Loucy (cell line): Measurements from ENCODE around the gene PRCD.
A peak's percentile ranks its signal among the peaks of the same experiment; 100 is the strongest.

ENCODE experiments used
- H2AFZ ChIP-seq: fragments of 200-600 bp; sonication (generic); 2 replicates; pipeline ENCODE4 v1.6.0; 2016; ENCODE audit warnings: antibody characterized with exemption, mild to moderate bottlenecking, low read length, moderate library complexity
- H3F3A ChIP-seq: fragments of 200-600 bp; 2 replicates; pipeline ENCODE4 v1.6.0; 2016; ENCODE audit warnings: antibody characterized with exemption, low read depth, mild to moderate bottlenecking
- H3K27me3 ChIP-seq: fragments of 200-600 bp; sonication (generic); 2 replicates; pipeline ENCODE4 v1.6.1; 2014; ENCODE audit warnings: low read length, mild to moderate bottlenecking; ENCODE audit not compliant: insufficient read depth, poor library complexity, severe bottlenecking
- H3K36me3 ChIP-seq: fragments of 200-600 bp; sonication (generic); 2 replicates; pipeline ENCODE4 v1.6.1; 2016; ENCODE audit warnings: low read length; ENCODE audit not compliant: insufficient read depth
- H3K4me1 ChIP-seq: fragments of 200-600 bp; sonication (generic); 2 replicates; pipeline ENCODE4 v1.5.1; 2014; ENCODE audit warnings: low read length, mild to moderate bottlenecking; ENCODE audit not compliant: insufficient read depth, poor library complexity, severe bottlenecking
- H3K4me2 ChIP-seq: fragments of 200-600 bp; sonication (generic); 2 replicates; pipeline ENCODE4 v1.6.0; 2014; ENCODE audit warnings: antibody characterized with exemption, low read length, low read depth, mild to moderate bottlenecking; ENCODE audit not compliant: poor library complexity, severe bottlenecking
- H3K4me3 ChIP-seq: fragments of 200-600 bp; sonication (generic); 2 replicates; pipeline ENCODE4 v1.5.1; 2014; ENCODE audit warnings: low read length, mild to moderate bottlenecking, mixed read lengths; ENCODE audit not compliant: poor library complexity, severe bottlenecking
- H3K79me2 ChIP-seq: fragments of 200-600 bp; sonication (generic); 2 replicates; pipeline ENCODE4 v1.6.1; 2014; ENCODE audit warnings: low read length; ENCODE audit not compliant: insufficient read depth
- H3K9ac ChIP-seq: fragments of 200-600 bp; sonication (generic); 2 replicates; pipeline ENCODE4 v1.6.0; 2014; ENCODE audit warnings: mild to moderate bottlenecking, low read depth, low read length, moderate library complexity; ENCODE audit not compliant: poor library complexity, severe bottlenecking
- H3K9me2 ChIP-seq: fragments of 200-600 bp; sonication (generic); replicated peaks from 2 replicates; pipeline ENCODE4 v1.6.1; 2016; ENCODE audit warnings: low read depth, low read length, mixed read lengths
- H3K9me3 ChIP-seq: fragments of 200-600 bp; sonication (generic); 2 replicates; pipeline ENCODE4 v1.6.1; 2014; ENCODE audit warnings: mild to moderate bottlenecking, antibody characterized with exemption, low read length, low read depth; ENCODE audit not compliant: insufficient read depth
- H4K20me1 ChIP-seq: fragments of 200-600 bp; sonication (generic); 2 replicates; pipeline ENCODE4 v1.6.0; 2014; ENCODE audit warnings: antibody characterized with exemption, low read length, mild to moderate bottlenecking; ENCODE audit not compliant: insufficient read depth, poor library complexity, severe bottlenecking
- EZH2phosphoT487 ChIP-seq: fragments of 200-600 bp; IDR thresholded peaks from 2 replicates; pipeline ENCODE4 v1.6.1; 2018; ENCODE audit warnings: antibody characterized with exemption, mild to moderate bottlenecking, moderate library complexity, borderline replicate concordance
- TF ChIP-seq, protein P1 (sequence below): fragments of 200-600 bp; sonication (generic); conservative IDR thresholded peaks from 2 replicates; pipeline ENCODE4 v1.5.1; 2014; ENCODE audit warnings: mild to moderate bottlenecking, antibody characterized with exemption, low read length

The PRCD gene

GRCh38 chr17:76579281-76579680 is 39.4 kb downstream of the PRCD start:
- H4K20me1 ChIP-seq: no peaks in the 10 kb centered on the region
- H3K36me3 ChIP-seq: no peaks in the 10 kb centered on the region
- no peak overlapping the region for H3K9ac ChIP-seq
- peak overlapping the region; percentile 23; the same call in 1 of the 2 replicates for H2AFZ ChIP-seq
- TF ChIP-seq, protein P1, sequence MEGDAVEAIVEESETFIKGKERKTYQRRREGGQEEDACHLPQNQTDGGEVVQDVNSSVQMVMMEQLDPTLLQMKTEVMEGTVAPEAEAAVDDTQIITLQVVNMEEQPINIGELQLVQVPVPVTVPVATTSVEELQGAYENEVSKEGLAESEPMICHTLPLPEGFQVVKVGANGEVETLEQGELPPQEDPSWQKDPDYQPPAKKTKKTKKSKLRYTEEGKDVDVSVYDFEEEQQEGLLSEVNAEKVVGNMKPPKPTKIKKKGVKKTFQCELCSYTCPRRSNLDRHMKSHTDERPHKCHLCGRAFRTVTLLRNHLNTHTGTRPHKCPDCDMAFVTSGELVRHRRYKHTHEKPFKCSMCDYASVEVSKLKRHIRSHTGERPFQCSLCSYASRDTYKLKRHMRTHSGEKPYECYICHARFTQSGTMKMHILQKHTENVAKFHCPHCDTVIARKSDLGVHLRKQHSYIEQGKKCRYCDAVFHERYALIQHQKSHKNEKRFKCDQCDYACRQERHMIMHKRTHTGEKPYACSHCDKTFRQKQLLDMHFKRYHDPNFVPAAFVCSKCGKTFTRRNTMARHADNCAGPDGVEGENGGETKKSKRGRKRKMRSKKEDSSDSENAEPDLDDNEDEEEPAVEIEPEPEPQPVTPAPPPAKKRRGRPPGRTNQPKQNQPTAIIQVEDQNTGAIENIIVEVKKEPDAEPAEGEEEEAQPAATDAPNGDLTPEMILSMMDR: no peak
- TF ChIP-seq EZH2phosphoT487: no peak
- H3K79me2 ChIP-seq: no peaks in the 10 kb centered on the region
- no peaks in the 10 kb centered on the region for H3K9me3 ChIP-seq
- H3F3A ChIP-seq: no peaks in the 10 kb centered on the region
- H3K4me1 ChIP-seq: no peaks in the 10 kb centered on the region
- H3K4me2 ChIP-seq: no peak overlapping the region
- no peaks in the 10 kb centered on the region for H3K27me3 ChIP-seq
- H3K4me3 ChIP-seq: no peak overlapping the region
- no peaks in the 10 kb centered on the region for H3K9me2 ChIP-seq

DNA sequence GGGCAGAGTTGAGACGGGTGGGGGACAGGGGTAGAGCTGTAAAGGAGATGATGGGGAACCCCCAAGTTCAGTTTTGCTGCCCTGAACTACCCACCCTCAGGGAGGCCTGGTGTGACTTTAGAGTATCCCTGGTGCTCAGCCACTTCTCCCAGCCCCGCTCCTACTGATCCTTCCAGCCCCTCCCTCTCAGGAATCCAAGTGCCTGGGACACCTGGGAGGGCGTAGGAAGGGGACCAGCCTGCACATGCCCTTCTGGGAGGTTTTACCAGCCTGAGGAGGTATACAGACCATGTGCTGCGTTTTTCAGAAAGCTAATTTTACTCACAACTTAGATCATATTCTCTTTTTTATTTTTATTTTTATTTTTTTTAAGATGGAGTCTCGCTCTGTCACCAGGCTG is 41.7 kb downstream of the PRCD start:
- no peak overlapping the region for H2AFZ ChIP-seq
- TF ChIP-seq EZH2phosphoT487: no peak
- TF ChIP-seq, protein P1: no peak

DNA sequence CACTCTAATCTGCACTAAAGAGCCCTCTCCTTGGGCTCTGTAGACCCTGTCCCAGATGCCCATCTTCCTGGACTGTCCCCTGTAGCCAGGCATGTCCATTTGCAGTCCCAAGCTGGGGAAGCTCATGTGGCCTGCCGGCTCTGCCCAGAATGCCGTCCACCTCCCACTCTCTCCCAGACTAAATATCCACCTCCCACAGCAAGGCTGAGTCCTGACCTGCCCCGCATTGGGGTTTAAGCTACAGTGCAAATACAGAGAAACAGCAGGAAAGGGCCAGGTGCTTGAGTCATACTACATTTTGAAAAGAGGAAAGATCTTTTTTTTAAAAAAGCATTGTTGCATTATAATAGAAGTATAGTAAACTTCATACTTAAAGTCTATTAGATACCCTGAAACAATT is 42.8 kb downstream of the PRCD start:
- Histone ChIP-seq H3K9ac (no peak overlapping the region), H3K4me2 (no peak overlapping the region), H2AFZ (no peak overlapping the region), H3K4me3 (no peak overlapping the region), H3K36me3 (no peaks in the 10 kb centered on the region), H3F3A (no peaks in the 10 kb centered on the region), H4K20me1 (no peaks in the 10 kb centered on the region), H3K9me2 (no peaks in the 10 kb centered on the region), H3K79me2 (no peaks in the 10 kb centered on the region), H3K9me3 (no peaks in the 10 kb centered on the region), H3K27me3 (no peaks in the 10 kb centered on the region), H3K4me1 (no peaks in the 10 kb centered on the region)
- TF ChIP-seq EZH2phosphoT487: no peak
- TF ChIP-seq, protein P1: no peak

More for the DNA sequence above, 41.7 kb downstream of the PRCD start:
- H3K36me3 ChIP-seq: no peaks in the 10 kb centered on the region
- H3K9ac ChIP-seq: no peak overlapping the region
- H3K9me2 ChIP-seq: no peaks in the 10 kb centered on the region
- no peak overlapping the region for H3K4me2 ChIP-seq
- no peaks in the 10 kb centered on the region for H4K20me1 ChIP-seq
- H3K4me1 ChIP-seq: no peaks in the 10 kb centered on the region
- no peak overlapping the region for H3K4me3 ChIP-seq
- H3K27me3 ChIP-seq: no peaks in the 10 kb centered on the region
- H3K9me3 ChIP-seq: no peaks in the 10 kb centered on the region
- no peaks in the 10 kb centered on the region for H3K79me2 ChIP-seq
- no peaks in the 10 kb centered on the region for H3F3A ChIP-seq
